NCI-H774 (cell line): Measurements from ENCODE around the gene CHPF2.

Source experiments
- DNase-seq: peaks from one replicate; lab custom pipeline; 2025; lab: John Stamatoyannopoulos, UW

The CHPF2 gene

GRCh38 chr7:151232091-151232916 is at the start of gene CHPF2:
CHPF2 (plus strand) TSS chr7:151232483; CDS start chr7:151234012, 1,529 bp downstream.
- peak; percentile 76 for DNase-seq

- DNase-seq, result no peak
Measured at GRCh38 chr7:151185762-151186639, 46.3 kb upstream of the CHPF2 start.

- no peak for DNase-seq
Measured at GRCh38 chr7:151186640-151187408, 45.5 kb upstream of the CHPF2 start, which contains the start of gene ASB10. ASB10 (minus strand) TSS chr7:151187250; CDS start chr7:151187130, 120 bp downstream.

GRCh38 chr7:151187409-151188251 is 44.7 kb upstream of the CHPF2 start:
- DNase-seq, result no peak

GRCh38 chr7:151188252-151188542 is 44.1 kb upstream of the CHPF2 start:
- no peak for DNase-seq

GRCh38 chr7:151189038-151189437 is 43.2 kb upstream of the CHPF2 start:
- no peak for DNase-seq

- no peak for DNase-seq
Measured at GRCh38 chr7:151191544-151191943, 40.7 kb upstream of the CHPF2 start.

GRCh38 chr7:151192002-151192539 is 40.2 kb upstream of the CHPF2 start:
- no peak for DNase-seq

GRCh38 chr7:151193203-151193978 is 38.9 kb upstream of the CHPF2 start:
- no peak for DNase-seq

- DNase-seq, result no peak
Measured at GRCh38 chr7:151194188-151194587, 38.1 kb upstream of the CHPF2 start.

GRCh38 chr7:151195616-151196450 is 36.5 kb upstream of the CHPF2 start:
- DNase-seq, result no peak

GRCh38 chr7:151197932-151198331 is 34.4 kb upstream of the CHPF2 start:
- no peak for DNase-seq

- no peak for DNase-seq
Measured at GRCh38 chr7:151198945-151199848, 33.1 kb upstream of the CHPF2 start.

- DNase-seq, result no peak
Measured at GRCh38 chr7:151201344-151201743, 30.9 kb upstream of the CHPF2 start.

GRCh38 chr7:151201751-151202150 is 30.5 kb upstream of the CHPF2 start:
- no peak for DNase-seq

GRCh38 chr7:151202836-151203235 is 29.4 kb upstream of the CHPF2 start:
- DNase-seq, result no peak

GRCh38 chr7:151204383-151205032 is 27.8 kb upstream of the CHPF2 start:
- no peak for DNase-seq

- DNase-seq, result no peak
Measured at GRCh38 chr7:151205730-151206129, 26.6 kb upstream of the CHPF2 start.
